ENCODE data around the gene WNT3A. TPM values are rescaled to one million over a fixed set of nuclear protein-coding genes. Genes with fewer than 3 reads are reported as not detected.

Gene WNT3A
- total RNA-seq, result not detected in 2 replicates

GRCh38 chr1:228006786-228007048, at the start of gene WNT3A:
WNT3A (plus strand) TSS chr1:228006998; CDS start chr1:228007129, 131 bp downstream.

DNA sequence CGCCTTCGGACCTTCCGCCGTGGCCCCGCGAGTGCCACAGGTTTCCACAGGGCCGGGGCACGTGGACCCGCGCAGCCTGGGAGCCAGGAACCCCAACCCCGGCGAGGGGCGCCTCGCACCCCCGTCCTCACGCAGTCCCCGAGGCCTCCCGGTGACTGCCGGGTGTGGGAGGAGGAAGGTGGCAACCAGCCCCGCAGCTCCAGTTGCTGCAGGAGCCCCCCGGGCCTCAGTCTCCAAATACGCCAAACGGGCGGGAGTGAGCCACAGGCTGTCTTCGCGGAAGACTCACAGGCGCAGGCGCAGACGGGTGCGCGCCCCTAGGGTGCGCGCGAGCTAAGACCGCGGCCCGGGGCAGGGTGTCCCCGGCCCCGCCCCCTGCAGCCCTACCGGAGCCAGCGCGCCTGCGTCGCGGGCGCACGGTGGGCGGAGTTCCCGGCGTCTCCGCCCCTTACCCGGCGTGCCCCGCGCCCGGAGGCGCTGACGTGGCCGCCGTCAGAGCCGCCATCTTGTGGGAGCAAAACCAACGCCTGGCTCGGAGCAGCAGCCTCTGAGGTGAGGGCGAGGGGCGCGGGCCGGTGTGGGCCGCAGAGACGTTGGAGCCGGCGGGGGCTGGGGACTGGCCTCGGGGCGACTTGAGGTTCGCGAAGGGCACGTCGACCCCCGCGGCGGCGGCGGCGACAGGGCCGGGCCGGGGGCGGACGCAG, 75.6 kb downstream of the WNT3A start, which contains the start of gene ARF1:
Gene ARF1 (plus strand): TSS at position 495 of the 704 bp plus-strand sequence. CDS start 14,407 bp downstream, outside the sequence.

GRCh38 chr1:228102791-228103620, 96.2 kb downstream of the WNT3A start, which contains the start of gene C1orf35:
C1orf35 (minus strand) TSS chr1:228103325; CDS start chr1:228103227, 98 bp downstream.

GRCh38 chr1:228109073-228109961, 102.5 kb downstream of the WNT3A start, which contains the start of gene MRPL55:
MRPL55 (minus strand) TSS chr1:228109299; CDS start chr1:228108260, 1,039 bp downstream.

Small RNAs within 50 kb of the gene (small RNA-seq; reads per million reads assigned to genes)
- gene SEPT14P17, result not detected

Other genes starting within 250 kb of the WNT3A start
- not detected in 2 replicates for gene PRSS38, start 191.3 kb upstream of the WNT3A start, total RNA-seq
- 3.5 and 3.9 TPM in 2 replicates for gene WNT9A, start 59.1 kb upstream of the WNT3A start, total RNA-seq
- gene ARF1, start 75.7 kb downstream of the WNT3A start, total RNA-seq, result 349 and 404 TPM in 2 replicates
- gene C1orf35, start 96.3 kb downstream of the WNT3A start, total RNA-seq, result 8.8 and 10.4 TPM in 2 replicates
- 39.2 and 40.9 TPM in 2 replicates for gene MRPL55, start 102.3 kb downstream of the WNT3A start, total RNA-seq
- 365 and 512 TPM in 2 replicates for gene GUK1, start 133.3 kb downstream of the WNT3A start, total RNA-seq
- 0.86 and 3.3 TPM in 2 replicates for gene GJC2, start 142.9 kb downstream of the WNT3A start, total RNA-seq
- 9.1 and 11.8 TPM in 2 replicates for gene IBA57, start 158.8 kb downstream of the WNT3A start, total RNA-seq
- 2.9 and 3.6 TPM in 2 replicates for gene OBSCN, start 201.0 kb downstream of the WNT3A start, total RNA-seq